ENCODE data around the gene ERN2. TPM values are rescaled to one million over a fixed set of nuclear protein-coding genes. Genes with fewer than 3 reads are reported as not detected.

ERN2 gene
- total and polyA plus RNA-seq, 9 of the 15 experiments (the other 6 are each of a cell fraction or from before 2014, with no cell fraction given), result 0.07 to 1.5 (median 0.51) TPM; not detected in 3

DNA sequence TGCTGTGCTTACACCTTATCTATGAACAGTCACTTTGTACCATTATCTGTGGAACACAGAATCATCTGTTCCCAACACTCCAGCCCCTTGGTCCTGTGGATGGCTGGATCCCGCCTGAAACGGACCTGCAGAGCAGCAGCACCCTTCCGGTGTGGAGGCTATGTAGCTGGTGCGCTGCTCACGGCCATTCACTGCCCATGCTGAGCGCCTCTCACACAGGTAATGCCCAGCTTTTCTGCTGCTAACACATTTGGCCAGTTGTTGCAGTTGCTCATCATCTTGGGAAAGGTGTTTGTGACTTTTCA, 45.7 kb downstream of the ERN2 start (continued):
- TF ChIP-seq CHAMP1 (IDR thresholded peaks at IDR 0.05) (0 out of 2 replicates have a peak, but pooled peaks have one; percentile 50), ZNF3 (CRISPR knock-in tag; IDR thresholded peaks at IDR 0.05) (no peak), STAG1 (CRISPR knock-in tag; IDR thresholded peaks at IDR 0.05; ENCODE audit: borderline replicate concordance) (no peak), SMC3 (conservative IDR thresholded peaks at IDR 0.05; ENCODE audit: insufficient read depth, low read depth, low read length) (no peak), MGA (IDR thresholded peaks at IDR 0.05) (no peak), PHF8 (IDR thresholded peaks at IDR 0.05; ENCODE audit: borderline replicate concordance, low read length) (no peak), POLR2AphosphoS5 (IDR thresholded peaks at IDR 0.05; ENCODE audit: control insufficient read depth, insufficient read depth, low read depth, low read length) (peak; percentile 92), ZNF445 (CRISPR knock-in tag; IDR thresholded peaks at IDR 0.05; ENCODE audit: low read depth) (no peak), RFX7 (CRISPR knock-in tag; IDR thresholded peaks at IDR 0.05) (no peak), KLF1 (tag; IDR thresholded peaks at IDR 0.05) (no peak), FOXA1 (IDR thresholded peaks at IDR 0.05; ENCODE audit: borderline replicate concordance) (no peak)
- TF ChIP-seq, protein P1, sequence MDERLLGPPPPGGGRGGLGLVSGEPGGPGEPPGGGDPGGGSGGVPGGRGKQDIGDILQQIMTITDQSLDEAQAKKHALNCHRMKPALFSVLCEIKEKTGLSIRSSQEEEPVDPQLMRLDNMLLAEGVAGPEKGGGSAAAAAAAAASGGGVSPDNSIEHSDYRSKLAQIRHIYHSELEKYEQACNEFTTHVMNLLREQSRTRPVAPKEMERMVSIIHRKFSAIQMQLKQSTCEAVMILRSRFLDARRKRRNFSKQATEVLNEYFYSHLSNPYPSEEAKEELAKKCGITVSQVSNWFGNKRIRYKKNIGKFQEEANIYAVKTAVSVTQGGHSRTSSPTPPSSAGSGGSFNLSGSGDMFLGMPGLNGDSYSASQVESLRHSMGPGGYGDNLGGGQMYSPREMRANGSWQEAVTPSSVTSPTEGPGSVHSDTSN (CRISPR knock-in tag; IDR thresholded peaks at IDR 0.05; ENCODE audit: low read depth), result no peak
- TF ChIP-seq, protein P1 (tag; conservative IDR thresholded peaks at IDR 0.05; ENCODE audit: low read depth), result no peak
